Activated T-cell treated with anti-CD3 and anti-CD28 coated beads, Interleukin-2, amount 50 U/mL, for 1 hour (primary cell): Measurements from ENCODE around the gene FLNB.
"Not testable (repeated sequence)": the region's sequence is repeated elsewhere in the genome, so short reads cannot be mapped to it uniquely, and the experiment has no call there.

Source experiments
- DNase-seq: peaks from one replicate; pipeline ENCODE4 v3.0.0-alpha.2; 2020

Gene FLNB

DNA sequence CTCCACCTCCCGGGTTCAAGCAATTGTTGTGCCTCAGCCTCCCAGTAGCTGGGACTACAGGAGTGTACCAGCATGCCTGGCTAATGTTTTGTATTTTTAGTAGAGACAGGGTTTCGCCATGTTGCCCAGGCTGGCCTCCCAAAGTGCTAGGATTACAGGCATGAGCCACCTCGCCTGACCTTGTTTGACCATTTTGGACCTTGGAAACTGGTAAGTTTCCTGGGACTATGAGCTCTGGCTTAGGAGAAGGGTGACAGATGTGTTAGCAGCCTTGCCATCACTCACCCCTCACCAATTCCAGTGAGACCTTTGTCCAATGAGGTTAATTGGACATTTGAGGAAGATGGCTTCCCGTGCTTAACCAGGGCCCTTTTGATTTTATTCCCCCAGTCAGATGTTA lies 182.7 kb downstream of the FLNB start:
- no peak for DNase-seq

DNA sequence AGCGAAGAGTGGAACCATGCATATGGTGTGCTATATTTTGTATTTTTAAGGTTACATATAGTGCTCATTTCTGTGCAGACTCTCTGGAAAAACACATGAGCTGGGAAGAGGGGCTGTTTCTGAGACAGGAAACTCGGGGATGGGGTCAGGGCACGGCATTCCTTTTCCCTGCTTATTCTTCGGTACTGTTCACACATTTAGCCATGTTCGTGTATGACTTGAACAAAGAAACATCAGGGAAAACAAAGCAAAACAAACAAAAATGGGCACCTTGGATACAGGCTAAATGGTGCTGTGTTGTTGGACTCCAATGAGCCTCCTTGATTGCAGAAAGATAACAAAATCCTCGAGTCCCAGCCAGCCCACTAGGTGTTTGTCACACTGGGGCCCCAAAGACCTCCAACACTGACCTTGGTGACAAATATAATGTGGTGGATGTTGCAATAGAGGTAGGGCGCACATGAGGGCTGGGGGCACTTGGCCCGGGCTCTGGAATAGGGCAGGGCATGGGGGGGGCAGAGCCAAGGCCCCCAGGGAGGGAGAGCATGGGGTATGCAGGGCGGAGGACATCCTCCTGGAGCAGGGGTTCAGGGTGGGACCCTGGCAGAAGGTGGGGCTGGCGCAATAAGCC lies 183.3 kb downstream of the FLNB start:
- no peak for DNase-seq

DNA sequence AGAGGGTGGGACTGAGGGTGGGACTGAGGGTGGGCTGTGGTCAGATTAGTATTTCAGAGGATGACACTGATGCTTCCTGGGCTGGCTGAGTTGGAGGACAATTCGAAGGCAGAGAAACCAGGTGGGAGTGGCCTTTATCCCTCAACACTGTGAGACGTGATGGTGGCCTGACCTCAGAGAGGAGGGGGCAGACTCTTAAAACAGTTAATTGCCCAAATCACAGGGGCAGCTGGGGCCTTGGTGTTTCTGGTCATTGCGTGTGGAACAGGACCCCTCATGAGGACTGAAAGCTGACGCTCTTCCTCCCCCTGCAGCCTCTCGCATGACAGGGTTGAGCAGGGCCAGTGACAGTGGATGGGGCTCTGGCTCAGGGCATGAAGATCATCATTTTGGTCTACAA lies 183.8 kb downstream of the FLNB start:
- DNase-seq = no peak

DNA sequence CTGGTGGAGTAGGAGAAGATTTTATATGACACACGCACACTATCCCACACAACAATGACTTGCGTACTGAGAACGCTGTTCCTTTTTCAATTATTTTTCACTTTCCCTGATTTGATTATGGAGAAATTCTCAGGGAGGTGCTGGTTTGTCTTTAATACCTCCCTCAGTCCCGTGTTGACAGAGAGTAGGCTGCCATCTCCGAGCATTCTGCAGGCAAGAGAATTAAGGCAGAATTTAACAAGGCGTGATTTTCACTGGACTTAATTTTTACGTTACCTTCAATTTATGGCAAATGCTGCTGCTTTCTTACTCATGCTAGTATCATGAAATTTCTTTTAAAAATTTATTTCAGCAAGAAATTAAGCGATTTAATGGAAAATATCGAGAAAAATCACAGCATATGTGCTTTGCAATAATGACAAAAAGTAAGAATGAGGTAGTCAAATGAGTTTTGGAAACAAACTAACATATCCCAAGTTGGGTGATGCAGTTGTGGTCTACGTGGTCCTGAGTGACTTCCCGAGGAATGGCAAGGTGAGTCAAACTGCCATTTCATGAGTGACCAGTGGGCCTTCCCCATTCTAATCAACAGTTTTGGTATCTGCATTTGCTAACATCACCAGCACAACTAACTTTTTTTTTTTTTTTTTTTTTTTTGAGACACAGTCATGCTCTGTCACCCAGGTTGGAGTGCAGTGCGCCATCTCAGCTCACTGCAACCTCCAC lies 185.6 kb downstream of the FLNB start:
- DNase-seq = no peak

DNA sequence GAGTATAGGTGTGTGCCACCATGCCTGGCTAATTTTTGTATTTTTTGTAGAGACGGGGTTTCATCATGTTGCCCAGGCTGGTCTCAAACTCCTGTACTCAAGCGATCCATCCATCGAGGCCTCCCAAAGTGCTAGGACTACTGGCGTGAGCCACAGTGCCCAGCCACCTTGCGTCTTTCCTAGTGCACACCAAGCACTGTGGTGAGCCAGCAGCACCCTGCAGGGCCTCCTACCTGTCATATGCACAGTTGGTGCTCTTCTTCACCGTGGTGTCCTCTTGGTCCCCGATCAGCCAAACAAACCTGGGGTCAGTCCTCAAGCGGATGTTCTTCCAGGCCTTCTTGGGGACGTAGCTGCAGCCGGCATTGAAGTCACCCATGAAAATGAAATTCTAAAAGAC lies 189.4 kb downstream of the FLNB start:
- no peak for DNase-seq

DNA sequence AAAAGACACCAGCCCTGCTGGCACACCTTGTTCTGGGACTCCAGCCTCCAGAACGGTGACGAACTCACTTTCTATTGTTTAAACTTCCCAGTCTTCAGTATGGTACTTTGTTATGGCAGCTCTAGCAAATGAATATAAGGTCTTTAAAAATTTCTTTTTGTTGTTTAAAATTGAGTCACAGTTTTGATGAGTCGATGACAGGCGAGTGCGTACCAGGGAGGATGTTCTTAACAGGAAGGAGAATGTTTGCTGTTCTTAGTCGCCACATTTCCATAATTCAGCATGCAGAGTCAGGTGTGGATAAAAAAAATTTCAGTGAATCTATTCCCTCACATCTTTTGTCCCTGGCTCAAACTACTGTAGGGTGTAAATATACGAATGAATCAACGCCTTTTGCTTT lies 190.1 kb downstream of the FLNB start:
- no peak for DNase-seq

DNA sequence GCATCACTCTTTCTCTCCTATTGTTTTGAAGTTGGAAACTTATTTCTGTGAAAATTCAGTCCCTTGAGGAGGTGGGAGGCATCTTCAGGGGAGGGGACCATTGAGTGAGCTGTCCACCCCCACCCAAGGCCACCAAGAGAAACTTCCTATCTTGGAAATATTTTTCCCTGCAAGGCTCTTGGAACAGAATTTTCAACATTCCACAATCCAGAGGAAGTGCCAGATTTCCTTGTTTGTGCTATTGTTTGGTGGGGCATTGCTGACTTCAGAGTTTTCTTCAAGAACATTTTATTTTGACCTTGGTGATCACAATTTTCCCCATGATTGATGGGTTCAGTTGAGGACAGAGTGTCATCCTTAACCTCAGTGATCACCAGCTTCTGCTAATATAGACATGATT lies 190.6 kb downstream of the FLNB start:
- DNase-seq = no peak

DNA sequence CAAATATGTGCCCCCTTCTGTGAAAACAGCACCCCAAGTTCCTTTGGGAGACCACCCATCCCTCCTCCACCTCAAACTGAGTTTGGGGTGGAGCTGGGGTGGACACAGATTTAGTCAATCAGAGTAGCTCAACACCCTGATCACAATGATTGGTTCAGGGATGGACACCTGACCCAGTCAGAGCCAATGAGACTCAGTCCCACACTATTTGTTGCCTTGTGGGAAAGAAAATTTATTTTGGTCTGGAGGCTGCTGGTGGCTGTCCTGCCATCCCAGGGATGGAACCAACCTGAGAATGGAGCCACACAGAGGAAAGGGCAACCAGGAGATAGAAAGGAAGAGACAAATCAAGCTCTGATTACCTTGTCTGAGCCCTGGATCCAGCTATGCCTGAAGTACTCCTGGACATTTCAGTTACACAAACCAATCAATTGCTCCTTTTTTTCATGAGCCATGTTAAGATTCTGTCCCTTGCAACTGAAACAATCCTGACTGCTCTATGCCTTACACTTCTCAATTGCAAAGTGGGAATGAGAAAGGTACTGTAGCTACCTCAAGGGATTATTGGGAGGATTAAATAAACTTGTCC lies 192.0 kb downstream of the FLNB start:
- DNase-seq = no peak

DNA sequence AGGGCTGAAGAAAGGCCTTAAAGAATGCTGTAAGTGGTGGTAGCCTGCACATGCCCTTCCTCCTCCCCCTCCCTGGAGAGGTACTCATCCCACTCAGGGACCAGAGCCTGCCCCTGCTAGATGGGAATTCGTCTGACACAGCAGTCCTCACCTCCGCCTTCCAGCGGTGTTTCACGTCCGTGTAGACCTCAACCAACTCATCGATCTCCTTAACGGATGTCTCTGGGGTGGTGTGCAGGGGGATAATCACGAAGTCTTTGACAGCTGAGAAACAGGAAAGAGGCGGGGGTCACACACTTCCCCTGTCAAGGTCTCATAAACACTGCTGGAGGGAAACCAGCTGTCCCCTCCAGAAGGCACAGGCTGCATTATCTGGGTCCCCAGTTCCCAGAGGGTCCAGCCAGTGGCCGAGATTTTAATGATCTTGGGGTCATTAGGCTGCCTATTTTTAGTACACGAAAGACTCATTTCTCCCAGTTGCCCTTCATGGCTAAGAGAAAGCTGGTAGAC lies 192.7 kb downstream of the FLNB start:
- no peak for DNase-seq

DNA sequence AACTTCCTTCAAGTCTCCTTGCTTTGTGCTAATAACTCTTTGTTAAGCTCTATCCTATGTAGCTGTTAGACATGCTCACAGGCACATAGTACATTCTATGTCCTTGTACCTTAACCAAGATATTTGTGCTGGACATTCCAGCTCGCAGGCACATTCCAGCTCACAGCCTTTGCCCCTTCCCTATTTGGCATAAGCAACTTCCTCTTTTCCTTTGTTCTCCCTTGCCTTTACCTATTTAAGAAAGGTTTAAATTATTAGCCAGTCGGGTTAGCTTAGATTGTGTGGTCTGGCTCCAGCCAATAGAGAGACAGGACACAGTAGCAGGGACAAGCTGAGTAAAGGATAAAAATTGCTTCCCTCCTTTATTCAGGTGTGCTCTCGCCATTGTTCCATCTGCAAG lies 193.2 kb downstream of the FLNB start:
- not testable (repeated sequence) for DNase-seq

DNA sequence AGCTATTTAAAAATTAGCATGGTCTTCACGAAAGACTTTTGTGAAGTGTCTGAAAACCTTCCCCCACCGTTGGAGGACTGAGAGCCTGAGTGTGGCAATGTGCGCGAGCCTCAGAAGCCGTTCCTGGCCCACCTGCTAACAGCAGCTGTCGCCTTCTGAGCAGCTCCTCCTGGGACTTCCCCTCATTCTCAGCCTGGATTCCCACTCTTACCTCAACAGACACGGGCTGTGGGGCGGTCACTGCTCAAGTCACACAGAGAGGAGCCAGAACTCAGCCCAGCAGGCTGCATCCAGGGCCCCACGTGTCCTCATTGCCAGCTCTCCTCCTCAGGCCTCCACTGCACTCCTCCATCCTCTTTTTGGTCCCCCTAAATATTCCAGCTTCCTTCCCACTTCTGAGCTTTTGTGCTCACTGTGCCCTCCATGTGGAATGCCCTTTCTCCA lies 194.7 kb downstream of the FLNB start:
- DNase-seq = no peak

DNA sequence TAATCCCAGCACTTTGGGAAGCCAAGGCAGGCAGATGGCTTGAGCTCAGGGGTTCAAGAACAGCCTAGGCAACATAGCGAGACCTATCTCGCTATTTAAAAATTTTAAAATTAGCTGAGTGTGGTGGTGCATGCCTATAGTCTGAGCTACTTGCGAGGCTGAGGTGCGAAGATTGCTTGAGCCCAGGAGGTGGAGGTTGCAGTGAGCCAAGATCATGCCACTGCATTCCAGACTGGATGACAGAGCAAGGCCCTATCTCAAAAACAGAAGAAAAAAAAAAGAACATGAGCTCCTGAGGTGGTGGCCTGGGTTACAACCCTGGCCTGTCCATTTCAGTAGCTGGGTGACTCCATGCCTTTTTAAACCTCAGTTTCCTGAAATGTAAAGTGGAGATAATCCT lies 195.3 kb downstream of the FLNB start:
- no peak for DNase-seq

DNA sequence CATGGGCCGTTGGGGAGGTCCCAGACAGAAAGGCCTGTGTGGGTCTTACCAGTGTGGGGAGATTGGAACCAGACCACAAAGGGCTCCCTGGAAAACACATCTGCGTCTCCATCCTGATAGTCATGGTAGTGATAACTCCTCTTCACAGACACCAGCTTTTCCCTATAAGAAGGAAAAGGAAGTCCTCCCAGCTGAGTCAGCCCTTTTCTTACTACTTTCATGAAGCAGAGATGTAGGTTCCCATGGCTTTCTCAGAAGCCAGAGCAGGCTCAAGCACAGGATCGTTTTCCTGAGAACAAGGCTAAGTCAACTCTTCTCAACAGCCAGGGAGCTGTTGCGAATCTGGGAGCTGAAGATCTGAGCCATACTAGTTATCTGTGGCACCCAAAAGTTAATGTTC lies 196.5 kb downstream of the FLNB start:
- no peak for DNase-seq

DNA sequence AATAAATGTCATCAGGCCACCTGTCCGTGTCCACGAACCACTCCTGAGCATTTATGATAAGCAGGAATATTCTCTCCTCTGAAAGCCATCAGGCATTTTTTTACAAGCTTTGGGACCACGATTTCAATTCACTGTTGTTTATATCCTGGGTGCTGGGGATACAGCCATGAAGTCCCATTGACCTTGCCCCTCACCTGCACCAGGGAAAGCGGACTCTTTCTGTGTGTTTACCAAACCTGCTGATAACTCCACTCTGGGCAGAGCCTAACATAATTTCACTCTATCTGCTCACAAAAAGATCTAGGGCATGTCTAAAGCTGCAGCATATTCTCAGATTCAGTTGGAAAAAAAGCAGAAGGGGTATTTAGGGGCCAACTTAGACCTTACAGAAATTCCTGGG lies 197.8 kb downstream of the FLNB start:
- DNase-seq = no peak

DNA sequence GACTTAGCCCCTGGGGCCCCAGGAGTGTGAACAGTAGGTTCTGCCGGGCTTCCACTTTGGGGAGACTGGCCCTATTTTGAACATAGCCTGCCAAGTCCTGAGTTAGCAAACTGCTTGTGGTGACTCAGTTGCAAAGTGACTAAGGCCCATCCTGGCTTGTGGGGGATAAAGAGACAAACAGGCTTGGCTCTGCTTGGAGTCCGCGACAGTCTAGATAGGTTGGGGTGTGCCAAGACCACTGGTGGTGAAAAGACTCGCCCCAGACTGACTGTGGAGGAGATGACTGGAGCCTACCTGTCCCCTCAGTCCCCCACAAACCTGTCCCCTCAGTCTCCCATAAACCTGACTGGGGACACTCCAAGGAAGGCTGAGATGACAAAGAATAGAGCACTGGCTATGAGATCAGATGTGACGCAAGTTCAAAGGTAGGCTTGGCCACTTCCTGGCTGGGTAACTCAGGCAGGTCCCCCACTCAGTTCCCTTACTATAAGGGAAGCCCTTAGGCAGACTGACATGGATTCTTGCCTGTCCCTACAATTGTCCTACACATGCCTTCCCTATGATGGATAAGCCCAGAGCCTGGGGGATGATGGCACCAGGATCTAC lies 198.3 kb downstream of the FLNB start:
- no peak for DNase-seq

DNA sequence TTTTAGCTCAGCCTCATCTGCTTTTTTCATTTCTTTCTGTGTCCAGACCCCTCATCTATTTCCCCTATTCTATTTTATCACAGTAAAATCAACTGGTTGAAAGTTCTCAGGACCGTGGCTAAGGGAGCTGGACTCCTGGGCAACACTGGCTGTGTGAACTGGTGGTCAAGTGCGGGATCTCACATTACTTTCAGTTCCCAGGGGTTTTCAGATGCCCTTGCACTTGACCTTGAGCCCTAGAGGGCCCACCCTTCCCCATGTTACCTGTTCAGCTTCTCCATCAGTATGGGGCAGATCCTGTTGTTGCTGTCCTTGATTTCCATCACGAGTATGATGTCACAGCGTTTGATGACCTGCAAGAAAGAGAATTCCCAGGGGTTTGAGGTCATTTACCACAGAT lies 199.7 kb downstream of the FLNB start:
- no peak for DNase-seq

DNA sequence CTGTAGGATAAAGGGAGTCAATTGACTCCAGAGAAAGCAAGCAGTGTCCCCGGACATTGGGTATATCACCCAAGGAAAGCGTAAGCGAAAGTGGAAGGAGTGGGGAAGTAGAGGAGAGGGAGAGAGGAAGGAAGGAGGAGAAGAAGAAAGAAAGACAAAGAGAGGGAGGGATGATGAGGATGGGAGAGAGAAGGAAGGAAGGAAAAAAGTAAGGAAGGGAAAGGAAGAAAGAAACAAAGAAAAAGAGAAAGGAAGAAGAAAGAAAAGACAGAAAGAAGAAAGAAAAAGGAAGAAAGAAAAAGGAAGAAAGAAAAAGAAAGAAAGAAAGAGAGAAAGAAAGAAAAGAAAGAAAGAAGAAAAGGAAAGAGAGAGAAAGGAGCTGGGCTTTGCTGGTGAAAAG lies 201.7 kb downstream of the FLNB start:
- no peak for DNase-seq

DNA sequence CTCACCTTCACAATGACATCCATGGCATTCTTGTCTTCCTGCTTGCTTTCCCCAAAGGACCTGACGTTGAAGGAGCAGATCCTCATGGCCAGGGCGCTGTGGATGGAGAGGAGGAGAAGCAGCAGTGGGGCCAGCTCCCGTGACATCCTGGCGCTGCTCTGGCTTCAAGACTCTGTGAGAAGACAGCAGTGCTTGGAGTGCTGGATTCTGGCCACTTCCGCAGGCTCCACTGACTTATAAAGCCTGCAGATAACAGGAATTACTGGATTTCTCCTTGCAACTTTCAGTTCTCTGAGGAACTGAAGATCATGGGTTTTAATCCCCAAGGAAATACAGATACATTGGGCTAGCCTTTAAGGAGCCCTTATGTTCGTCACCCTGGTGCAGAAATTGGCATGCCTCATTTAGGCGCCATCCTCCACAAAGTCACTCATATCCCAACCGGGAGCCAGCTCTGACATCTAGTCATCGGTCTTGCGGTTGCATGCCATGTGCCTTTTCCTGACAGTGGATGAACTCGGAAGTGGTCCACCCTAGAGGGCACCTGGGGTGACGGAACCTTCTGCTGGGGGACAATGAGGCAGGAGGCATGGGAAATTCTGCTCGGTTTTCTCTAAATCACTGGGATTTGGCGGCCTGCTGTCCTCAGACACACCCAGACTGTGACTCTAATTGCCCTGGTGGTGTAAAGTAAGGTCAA lies 202.7 kb downstream of the FLNB start, which contains the start of gene DNASE1L3:
Gene DNASE1L3, minus strand, starts transcription at position 212 of the 700 bp plus-strand sequence. Its CDS starts 66 bp downstream, at position 146.
- no peak for DNase-seq

DNA sequence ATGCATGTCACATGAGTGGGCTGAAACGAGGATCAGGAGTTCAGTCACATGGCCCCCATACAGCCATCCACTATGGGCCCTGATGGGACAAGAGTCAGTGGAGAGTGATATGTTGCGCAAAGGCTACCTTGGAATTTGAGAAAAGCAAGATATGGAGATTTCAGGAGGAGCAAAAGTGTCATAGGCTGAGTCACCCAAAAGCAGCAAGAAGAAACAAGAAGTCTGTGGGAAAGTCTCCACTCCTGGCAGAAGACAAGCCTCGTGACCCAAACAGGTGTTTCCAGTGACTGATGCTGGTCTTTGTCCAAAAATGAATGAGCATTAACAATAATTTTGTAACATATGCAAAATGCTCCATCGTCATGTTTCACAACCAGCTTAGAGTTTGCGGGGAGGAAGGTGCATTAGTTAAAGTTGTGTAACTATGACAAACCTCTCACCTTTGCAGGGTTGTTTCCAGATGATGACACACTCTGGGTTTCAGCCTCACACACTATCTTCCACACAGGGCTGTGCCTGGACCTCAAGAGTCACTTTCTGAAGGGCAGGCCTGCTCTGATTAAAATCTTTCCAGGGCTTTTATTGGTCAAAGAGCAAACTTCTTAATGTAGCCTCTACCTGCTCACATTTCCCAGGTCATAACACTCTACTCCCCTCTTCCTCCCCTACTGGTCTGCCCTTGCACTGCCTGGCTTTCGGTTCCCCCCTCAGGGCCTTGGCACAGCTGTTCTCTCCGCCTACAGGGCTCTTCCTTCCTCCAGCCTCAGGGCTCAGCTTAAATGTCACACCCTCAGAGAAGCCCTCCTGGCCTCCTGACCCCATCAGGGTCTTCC lies 206.5 kb downstream of the FLNB start:
- DNase-seq = no peak

DNA sequence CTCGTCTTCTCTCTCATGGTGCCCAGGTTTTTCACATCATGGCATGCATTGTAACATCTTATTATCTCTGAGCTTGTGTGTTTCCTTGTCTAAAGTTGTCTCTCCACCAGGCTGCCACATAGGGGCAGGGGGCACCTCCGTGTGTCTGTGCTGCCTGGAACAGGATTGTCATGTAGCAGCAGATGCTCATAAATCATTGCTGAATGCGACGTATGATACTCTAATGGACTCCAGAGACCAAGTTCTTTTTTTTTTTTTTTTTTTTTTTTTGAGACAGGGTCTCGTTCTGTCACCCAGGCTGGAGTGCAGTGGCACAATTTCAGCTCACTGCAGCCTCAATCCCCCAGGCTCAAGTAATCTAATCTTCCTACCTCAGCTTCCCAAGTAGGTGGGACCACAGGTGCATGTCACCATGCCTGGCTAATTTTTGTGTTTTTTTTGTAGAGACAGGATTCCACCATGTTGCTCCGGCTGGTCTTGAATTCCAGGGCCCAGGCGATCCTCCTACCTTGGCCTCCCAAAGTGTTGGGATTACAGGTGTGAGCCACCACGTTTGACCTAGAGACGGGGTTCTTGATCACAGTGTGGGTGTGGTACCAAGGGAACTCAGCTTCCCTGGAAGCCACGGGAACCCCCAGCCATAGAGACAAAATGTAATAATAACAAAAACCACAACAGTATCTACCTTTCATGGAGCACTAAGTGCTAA lies 207.2 kb downstream of the FLNB start:
- no peak for DNase-seq

DNA sequence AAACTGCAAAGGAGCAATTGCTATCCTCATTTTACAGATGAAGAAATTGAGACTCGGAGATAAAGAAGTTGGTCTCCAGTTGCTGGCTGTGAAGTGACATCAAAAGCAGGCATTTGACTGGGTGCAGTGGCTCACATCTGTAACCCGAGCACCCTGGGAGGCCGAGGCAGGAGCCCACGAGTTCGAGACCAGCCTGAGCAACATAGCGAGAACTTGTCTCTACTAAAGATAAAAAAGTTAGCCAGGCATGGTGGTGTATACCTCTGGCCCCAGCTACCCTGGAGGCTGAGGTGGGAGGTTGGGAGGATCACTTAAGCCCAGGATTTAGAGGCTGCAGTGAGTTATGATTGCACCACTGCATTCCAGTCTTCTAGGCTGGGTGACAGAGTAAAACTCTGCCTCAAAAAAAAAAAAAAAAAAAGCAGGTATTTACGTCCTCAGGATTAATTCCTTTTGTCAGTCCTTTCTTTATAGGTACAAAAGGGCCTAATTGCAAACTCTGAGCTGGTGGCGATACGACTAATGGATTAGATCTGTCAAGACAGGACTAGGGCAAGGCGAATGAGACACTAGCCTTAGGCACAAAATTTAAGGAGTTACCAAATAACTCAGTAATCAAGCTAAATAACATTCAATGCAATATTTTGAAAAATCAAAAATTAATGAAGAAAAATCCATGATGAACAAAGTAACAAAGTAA lies 208.4 kb downstream of the FLNB start:
- no peak for DNase-seq
